AG04450 (cell line): ENCODE measurements around the gene MLIP. TPM values are rescaled to one million over a fixed set of nuclear protein-coding genes. Genes with fewer than 3 reads are reported as not detected.

Experiments used
- CTCF ChIA-PET: fragments of 300-600, 350-600 bp; formaldehyde crosslinking; extraction: SDS; loops from one replicate; lab custom pipeline; 2022; ENCODE audit warnings: antibody characterized with exemption, inconsistent platforms; lab: Charles Lee
- POLR2A ChIA-PET: fragments of 350-600 bp; formaldehyde crosslinking; extraction: SDS; loops from one replicate; lab custom pipeline; 2021; ENCODE audit warnings: antibody characterized with exemption, inconsistent platforms; lab: Yijun Ruan, JAX
- DNase-seq: peaks from one replicate; pipeline ENCODE4 v3.0.0-alpha.2; 2011; ENCODE audit warnings: low read depth, low spot score
- H3K27ac ChIP-seq: one replicate; pipeline ENCODE4 v1.5.1; 2012; ENCODE audit warnings: low read depth, low read length, control low read depth
- H3K27me3 ChIP-seq: one replicate; pipeline ENCODE4 v1.6.0; 2012; ENCODE audit warnings: low read length; ENCODE audit not compliant: control insufficient read depth, insufficient read depth
- H3K4me3 ChIP-seq: 2 replicates; pipeline ENCODE4 v1.5.1; 2011; ENCODE audit warnings: mild to moderate bottlenecking, low read depth, low read length, control low read depth
- H3K9me3 ChIP-seq: 2 replicates; pipeline ENCODE4 v1.5.1; 2012; ENCODE audit warnings: low read length; ENCODE audit not compliant: control insufficient read depth, insufficient read depth
- polyA plus RNA-seq: library from polyadenylated mRNA; depleted of rRNA; stranded (reverse); fragments of >200 nt; gene quantifications from 2 replicates; pipeline ENCODE4 v1.2.3, GENCODE V29; 2011
- TF ChIP-seq, protein P1 (sequence below): IDR thresholded peaks from 2 replicates; pipeline ENCODE4 v1.5.1; 2011; ENCODE audit warnings: low read depth, low read length, control low read depth, inconsistent platforms

The MLIP gene
- polyA plus RNA-seq, 1 experiment: not detected

DNA sequence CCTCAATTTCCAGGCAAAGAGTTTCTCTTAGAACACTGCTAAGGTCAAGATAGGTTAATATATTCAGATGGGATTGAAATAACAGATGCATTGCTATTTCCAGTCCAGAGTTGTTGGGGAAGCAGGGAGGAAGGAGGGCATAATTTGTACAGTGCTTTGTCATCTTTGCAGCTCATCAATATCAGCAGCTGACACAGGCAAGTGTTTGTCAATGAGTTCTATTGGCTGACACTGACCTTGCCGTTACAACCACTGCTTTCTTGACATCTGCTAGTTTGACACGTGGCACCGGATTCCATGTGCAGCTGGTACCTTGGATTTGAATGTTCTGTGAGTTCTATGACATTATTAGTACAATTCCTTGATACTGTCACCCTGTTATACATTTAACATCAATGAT, 28.0 kb upstream of the MLIP start:
- ChIA-PET POLR2A (no interaction called here), CTCF (no interaction called here)
- TF ChIP-seq, protein P1, sequence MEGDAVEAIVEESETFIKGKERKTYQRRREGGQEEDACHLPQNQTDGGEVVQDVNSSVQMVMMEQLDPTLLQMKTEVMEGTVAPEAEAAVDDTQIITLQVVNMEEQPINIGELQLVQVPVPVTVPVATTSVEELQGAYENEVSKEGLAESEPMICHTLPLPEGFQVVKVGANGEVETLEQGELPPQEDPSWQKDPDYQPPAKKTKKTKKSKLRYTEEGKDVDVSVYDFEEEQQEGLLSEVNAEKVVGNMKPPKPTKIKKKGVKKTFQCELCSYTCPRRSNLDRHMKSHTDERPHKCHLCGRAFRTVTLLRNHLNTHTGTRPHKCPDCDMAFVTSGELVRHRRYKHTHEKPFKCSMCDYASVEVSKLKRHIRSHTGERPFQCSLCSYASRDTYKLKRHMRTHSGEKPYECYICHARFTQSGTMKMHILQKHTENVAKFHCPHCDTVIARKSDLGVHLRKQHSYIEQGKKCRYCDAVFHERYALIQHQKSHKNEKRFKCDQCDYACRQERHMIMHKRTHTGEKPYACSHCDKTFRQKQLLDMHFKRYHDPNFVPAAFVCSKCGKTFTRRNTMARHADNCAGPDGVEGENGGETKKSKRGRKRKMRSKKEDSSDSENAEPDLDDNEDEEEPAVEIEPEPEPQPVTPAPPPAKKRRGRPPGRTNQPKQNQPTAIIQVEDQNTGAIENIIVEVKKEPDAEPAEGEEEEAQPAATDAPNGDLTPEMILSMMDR: no peak
- H3K4me3 ChIP-seq: no peak overlapping the region
- no peaks in the 10 kb centered on the region for H3K27me3 ChIP-seq
- no peak overlapping the region for H3K27ac ChIP-seq
- DNase-seq: no peak
- no peaks in the 10 kb centered on the region for H3K9me3 ChIP-seq

DNA sequence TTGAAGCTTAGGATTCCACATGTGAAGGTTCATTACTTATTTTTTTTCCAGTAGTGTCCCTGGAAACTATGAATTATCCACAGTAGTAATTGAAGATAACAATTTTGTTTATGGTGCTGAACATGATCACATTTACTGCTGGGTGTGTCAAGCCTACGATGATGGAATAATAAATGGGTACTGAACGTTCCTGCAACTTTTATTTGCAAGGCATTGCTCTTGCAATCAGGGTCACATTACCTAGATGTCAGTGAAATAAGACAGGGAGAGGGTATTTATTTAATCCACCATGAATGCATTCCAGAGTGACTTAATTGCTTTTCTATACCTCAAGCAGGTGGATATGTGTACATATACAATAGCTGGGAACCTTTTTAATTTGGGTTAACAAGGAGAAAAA, 27.0 kb upstream of the MLIP start:
- no peak overlapping the region for H3K27ac ChIP-seq
- ChIA-PET POLR2A (no interaction called here), CTCF (interaction anchor here (0.6 kb wide), 1 partner anchor 652 kb away, joined by 3 read pairs; no protein-coding TSS in a partner anchor)
- TF ChIP-seq, protein P1: no peak
- H3K9me3 ChIP-seq: no peaks in the 10 kb centered on the region
- no peaks in the 10 kb centered on the region for H3K27me3 ChIP-seq
- no peak overlapping the region for H3K4me3 ChIP-seq
- DNase-seq: no peak

DNA sequence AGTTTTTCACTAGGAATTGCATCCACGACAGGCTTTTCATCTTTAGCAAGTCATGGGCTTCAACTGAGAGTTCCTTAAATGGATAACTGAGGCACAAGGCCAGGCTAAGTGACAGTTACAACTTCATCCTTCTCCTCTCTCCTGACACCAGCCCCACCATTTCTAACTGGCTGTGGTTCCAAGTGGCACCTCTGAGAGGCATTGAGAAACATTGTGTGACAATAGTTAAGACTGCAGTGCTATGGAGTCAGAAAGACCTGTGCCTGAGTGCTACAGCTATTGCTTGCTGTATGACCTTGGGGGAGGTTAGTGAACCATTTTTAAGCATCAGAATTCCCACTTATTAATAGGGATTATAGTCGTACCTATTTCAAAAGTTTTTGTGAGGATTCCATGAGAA, 26.2 kb upstream of the MLIP start:
- ChIA-PET POLR2A (no interaction called here), CTCF (interaction anchor here (0.9 kb wide), 1 partner anchor 34 kb away, joined by 3 read pairs; no protein-coding TSS in a partner anchor)
- Histone ChIP-seq H3K4me3 (no peak overlapping the region), H3K27me3 (no peaks in the 10 kb centered on the region), H3K27ac (no peak overlapping the region), H3K9me3 (no peaks in the 10 kb centered on the region)
- DNase-seq: no peak
- TF ChIP-seq, protein P1: no peak

DNA sequence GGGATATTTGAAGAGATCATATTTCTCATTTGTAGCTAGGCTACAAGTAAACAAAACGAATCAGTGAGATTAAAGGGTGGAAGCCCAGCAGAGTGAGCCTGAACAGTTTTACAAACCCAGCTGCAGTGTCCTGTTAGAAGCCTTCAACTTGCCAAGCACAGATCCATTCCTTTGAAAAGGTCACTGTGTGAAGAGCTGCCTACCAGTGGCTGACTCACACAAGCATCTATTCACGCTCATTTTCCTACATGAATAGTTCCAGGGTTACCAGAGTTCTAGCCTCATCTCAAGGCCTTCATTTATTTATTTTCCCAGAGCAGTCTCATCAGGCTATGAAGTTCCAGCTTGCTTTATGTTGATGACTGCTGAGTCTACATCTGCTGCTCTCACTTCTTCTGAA, 25.7 kb upstream of the MLIP start:
- CTCF ChIA-PET: interaction anchor here (0.9 kb wide), 1 partner anchor 35 kb away, joined by 3 read pairs; no protein-coding TSS in a partner anchor
- POLR2A ChIA-PET: no interaction called here
- DNase-seq: peak; percentile 70
- TF ChIP-seq, protein P1: no peak
- no peak overlapping the region for H3K4me3 ChIP-seq
- peak overlapping the region; percentile 32 for H3K27ac ChIP-seq
- no peaks in the 10 kb centered on the region for H3K9me3 ChIP-seq
- H3K27me3 ChIP-seq: no peaks in the 10 kb centered on the region

DNA sequence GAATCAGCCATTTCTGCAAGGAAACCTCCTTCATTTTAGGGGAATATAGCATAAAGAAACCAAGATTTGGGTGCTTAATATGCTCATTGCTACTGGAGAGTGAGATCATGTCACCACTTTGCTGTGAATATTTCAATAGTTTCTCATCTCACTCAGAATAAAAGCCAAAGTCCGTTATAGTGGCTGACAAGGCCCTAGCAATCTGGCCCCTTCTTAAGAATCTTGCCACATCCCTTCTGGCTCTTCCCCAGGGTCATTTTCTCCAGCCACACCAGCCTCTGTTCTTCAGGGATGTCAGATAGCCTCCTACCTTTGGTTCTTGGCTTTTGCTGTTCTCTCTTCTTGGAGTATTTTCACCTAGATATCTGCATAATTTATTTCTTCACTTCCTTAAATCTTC, 24.8 kb upstream of the MLIP start:
- no peaks in the 10 kb centered on the region for H3K27me3 ChIP-seq
- ChIA-PET POLR2A (no interaction called here), CTCF (no interaction called here)
- no peaks in the 10 kb centered on the region for H3K9me3 ChIP-seq
- no peak for DNase-seq
- no peak overlapping the region for H3K27ac ChIP-seq
- no peak overlapping the region for H3K4me3 ChIP-seq
- TF ChIP-seq, protein P1: no peak
